ENCODE data around the gene DRAM2. TPM values are rescaled to one million over a fixed set of nuclear protein-coding genes. Genes with fewer than 3 reads are reported as not detected.

Gene DRAM2
- total and polyA plus RNA-seq, 2 of the 4 experiments (the other 2 are of a cell fraction) = 31.4 to 66.3 TPM

DNA sequence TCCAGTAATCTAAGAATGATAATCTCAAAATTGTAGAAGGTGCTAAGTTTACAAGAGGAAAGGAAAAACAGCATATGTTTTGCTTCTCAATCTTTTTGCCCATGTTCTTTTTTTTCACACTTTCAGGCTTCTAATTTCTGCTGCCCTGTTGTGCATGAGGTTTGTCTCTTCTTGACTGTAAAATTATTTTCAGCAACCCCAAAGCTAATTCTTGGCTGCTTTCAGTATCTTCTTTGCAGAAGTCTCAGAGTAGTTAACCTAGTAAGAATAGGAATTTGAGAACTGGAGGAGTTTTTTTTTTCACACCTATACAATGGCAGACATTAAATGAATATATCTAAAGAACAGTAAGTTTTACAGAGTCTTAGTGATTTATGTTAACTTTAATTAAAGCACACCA is 34.2 kb upstream of the DRAM2 start:
- H2AK9ac ChIP-seq (replicated peaks; ENCODE audit: low read depth, low read length, poor library complexity) = no peak overlapping the region
- no peak overlapping the region for H3K56ac ChIP-seq (ENCODE audit: extremely low read depth, insufficient read depth, low read length)
- H3K4me3 ChIP-seq (ENCODE audit: insufficient read depth, low read depth, low read length) = no peak overlapping the region
- no peak overlapping the region for H3K23ac ChIP-seq (ENCODE audit: low read depth, low read length)
- no peak for TF ChIP-seq POLR2A (IDR thresholded peaks at IDR 0.05; ENCODE audit: low read depth, low read length)
- TF ChIP-seq MAZ (IDR thresholded peaks at IDR 0.05; ENCODE audit: borderline replicate concordance, low read depth, low read length) = no peak
- TF ChIP-seq RFX5 (IDR thresholded peaks at IDR 0.05; ENCODE audit: low read depth, low read length) = no peak
- no peak for TF ChIP-seq CHD1 (IDR thresholded peaks at IDR 0.05; ENCODE audit: low read depth, low read length)
- no peak for TF ChIP-seq MAFK (IDR thresholded peaks at IDR 0.05; ENCODE audit: low read depth, low read length)
- TF ChIP-seq SMC3 (IDR thresholded peaks at IDR 0.05; ENCODE audit: low read depth, low read length) = no peak
- no peak for TF ChIP-seq FOS (IDR thresholded peaks at IDR 0.05; ENCODE audit: low read depth, low read length)
- TF ChIP-seq, protein P1, sequence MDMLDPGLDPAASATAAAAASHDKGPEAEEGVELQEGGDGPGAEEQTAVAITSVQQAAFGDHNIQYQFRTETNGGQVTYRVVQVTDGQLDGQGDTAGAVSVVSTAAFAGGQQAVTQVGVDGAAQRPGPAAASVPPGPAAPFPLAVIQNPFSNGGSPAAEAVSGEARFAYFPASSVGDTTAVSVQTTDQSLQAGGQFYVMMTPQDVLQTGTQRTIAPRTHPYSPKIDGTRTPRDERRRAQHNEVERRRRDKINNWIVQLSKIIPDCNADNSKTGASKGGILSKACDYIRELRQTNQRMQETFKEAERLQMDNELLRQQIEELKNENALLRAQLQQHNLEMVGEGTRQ (IDR thresholded peaks at IDR 0.05; ENCODE audit: low read depth, low read length) = no peak
- no peak for TF ChIP-seq MXI1 (IDR thresholded peaks at IDR 0.05; ENCODE audit: borderline replicate concordance, low read depth, low read length)
- TF ChIP-seq CEBPB (IDR thresholded peaks at IDR 0.05; ENCODE audit: low read depth, low read length) = no peak
- no peak for TF ChIP-seq CTCF (conservative IDR thresholded peaks at IDR 0.05; ENCODE audit: low read depth, low read length)
- no peak for TF ChIP-seq ELK1 (IDR thresholded peaks at IDR 0.05; ENCODE audit: borderline replicate concordance, low read depth, low read length)
- TF ChIP-seq BHLHE40 (IDR thresholded peaks at IDR 0.05; ENCODE audit: low read depth, low read length) = no peak
- no peak for TF ChIP-seq NFE2L2 (IDR thresholded peaks at IDR 0.05; ENCODE audit: low read depth, low read length)
- TF ChIP-seq RCOR1 (IDR thresholded peaks at IDR 0.05; ENCODE audit: insufficient replicate concordance, low read length) = no peak
- H2AK5ac ChIP-seq (ENCODE audit: low read depth, low read length) = no peak overlapping the region
- H3K4ac ChIP-seq (ENCODE audit: low read depth, low read length) = no peak overlapping the region
- ChIA-PET CTCF (interaction anchor here (0.6 to 1.2 kb wide), 2 partner anchors 12 to 24 kb away, joined by 3 to 4 read pairs; no protein-coding TSS in a partner anchor), POLR2A (ENCODE audit: unreplicated experiment) (no interaction called here)
- no peak overlapping the region for H3K14ac ChIP-seq (replicated peaks; ENCODE audit: low read depth, low read length)
- H2BK5ac ChIP-seq (ENCODE audit: low read depth, low read length, poor library complexity, severe bottlenecking) = no peak overlapping the region
- no peak for ATAC-seq (ENCODE audit: low read depth)
- H4K5ac ChIP-seq (ENCODE audit: low read depth, low read length) = no peak overlapping the region
- H3K9me1 ChIP-seq (ENCODE audit: insufficient read depth, low read length) = no peaks in the 10 kb centered on the region
- in situ Hi-C loops (cut with MboI; ENCODE audit: low sequenced_read_pairs) (no loop called here), dilution Hi-C loops (cut with HindIII; ENCODE audit: low sequenced_read_pairs, unreplicated experiment) (no loop called here), intact Hi-C loops (cut with micrococcal nuclease) (no loop called here)
- no peak overlapping the region for H3K18ac ChIP-seq (ENCODE audit: low read depth, low read length)
- peaks cover 5% of the 10 kb centered on the region for H3K36me3 ChIP-seq (ENCODE audit: control insufficient read depth, insufficient read depth, low read length)
- no peaks in the 10 kb centered on the region for H3K4me1 ChIP-seq (ENCODE audit: control insufficient read depth, insufficient read depth, low read length)
- no peak overlapping the region for H2BK20ac ChIP-seq (ENCODE audit: low read depth, low read length)
- no peak overlapping the region for H2BK15ac ChIP-seq (ENCODE audit: low read depth, low read length)
- H3K9me3 ChIP-seq (ENCODE audit: control insufficient read depth, insufficient read depth, low read length) = no peaks in the 10 kb centered on the region
- no peak overlapping the region for H4K8ac ChIP-seq (ENCODE audit: low read depth in 2 of 2, low read length in 2 of 2)
- no peak overlapping the region for H2AFZ ChIP-seq (replicated peaks; ENCODE audit: low read length, poor library complexity)
- no TSS peak for BruUV-seq (replicated peaks)
- no peak overlapping the region for H2BK120ac ChIP-seq (ENCODE audit: low read depth, low read length)
- H4K20me1 ChIP-seq (ENCODE audit: insufficient read depth, low read length) = no peaks in the 10 kb centered on the region
- no peak overlapping the region for H3K9ac ChIP-seq (ENCODE audit: low read depth, low read length)
- no peak for DNase-seq
- H3K4me2 ChIP-seq (ENCODE audit: low read depth, low read length) = no peak overlapping the region
- no peaks in the 10 kb centered on the region for H3K79me1 ChIP-seq (ENCODE audit: low read depth in 1 of 2, low read length in 2 of 2)
- no peaks in the 10 kb centered on the region for H3K27me3 ChIP-seq (ENCODE audit: control insufficient read depth, insufficient read depth, low read length)
- H4K91ac ChIP-seq (ENCODE audit: insufficient read depth, low read depth, low read length) = no peak overlapping the region
- no peak overlapping the region for H3K27ac ChIP-seq (ENCODE audit: insufficient read depth, low read length)
